Measurements from ENCODE around the gene GNRH2. TPM values are rescaled to one million over a fixed set of nuclear protein-coding genes. Genes with fewer than 3 reads are reported as not detected.

The GNRH2 gene
- total RNA-seq, 1 experiment from 2014 or later, result not detected

DNA sequence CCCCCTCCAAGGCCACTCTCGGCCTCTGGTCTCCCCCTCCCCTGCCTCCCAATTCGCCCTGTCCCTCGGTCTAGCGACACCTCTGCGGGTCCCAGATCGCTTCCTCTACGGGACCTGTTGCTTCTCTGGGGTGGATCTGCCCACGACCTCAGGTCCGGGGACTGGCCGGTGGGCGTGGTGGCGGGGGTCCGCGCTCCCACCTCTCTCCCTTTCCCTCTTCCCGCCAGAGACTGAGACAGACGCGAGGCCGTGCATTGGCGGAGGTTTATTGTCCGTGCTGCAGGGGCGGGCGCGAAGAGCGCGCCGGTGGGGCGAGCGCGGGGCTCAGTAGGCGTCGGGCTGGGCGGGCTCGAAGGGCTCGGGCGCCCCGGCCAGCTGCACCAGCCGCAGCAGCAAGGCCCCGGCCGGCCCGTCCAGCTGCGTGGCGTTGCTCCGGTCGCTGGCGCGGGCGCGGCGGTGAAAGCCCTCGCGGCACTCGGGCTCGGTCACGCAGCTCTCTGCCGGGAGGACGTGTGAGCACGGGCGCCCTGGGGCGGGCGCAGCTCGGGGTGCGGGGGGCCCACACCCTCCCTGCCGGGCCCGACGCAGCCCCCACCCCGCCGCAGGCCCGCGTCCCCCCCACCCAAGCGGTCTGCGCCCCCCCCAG is 39.0 kb downstream of the GNRH2 start:
- Mint-ChIP-seq H3K27me3 (ENCODE audit: insufficient read depth, unreplicated experiment) (peaks cover 5% of the 10 kb centered on the region), H3K9me3 (ENCODE audit: unreplicated experiment) (no peaks in the 10 kb centered on the region), H3K4me1 (ENCODE audit: low read depth, unreplicated experiment) (no peaks in the 10 kb centered on the region), H3K36me3 (ENCODE audit: insufficient read depth, unreplicated experiment) (no peaks in the 10 kb centered on the region), H3K4me3 (ENCODE audit: unreplicated experiment) (peak overlapping the region; percentile 58), H3K27ac (ENCODE audit: unreplicated experiment) (no peak overlapping the region)
- CTCF ChIA-PET, result no interaction called here
- POLR2A ChIA-PET, result no interaction called here
- TF ChIP-seq, protein P1, sequence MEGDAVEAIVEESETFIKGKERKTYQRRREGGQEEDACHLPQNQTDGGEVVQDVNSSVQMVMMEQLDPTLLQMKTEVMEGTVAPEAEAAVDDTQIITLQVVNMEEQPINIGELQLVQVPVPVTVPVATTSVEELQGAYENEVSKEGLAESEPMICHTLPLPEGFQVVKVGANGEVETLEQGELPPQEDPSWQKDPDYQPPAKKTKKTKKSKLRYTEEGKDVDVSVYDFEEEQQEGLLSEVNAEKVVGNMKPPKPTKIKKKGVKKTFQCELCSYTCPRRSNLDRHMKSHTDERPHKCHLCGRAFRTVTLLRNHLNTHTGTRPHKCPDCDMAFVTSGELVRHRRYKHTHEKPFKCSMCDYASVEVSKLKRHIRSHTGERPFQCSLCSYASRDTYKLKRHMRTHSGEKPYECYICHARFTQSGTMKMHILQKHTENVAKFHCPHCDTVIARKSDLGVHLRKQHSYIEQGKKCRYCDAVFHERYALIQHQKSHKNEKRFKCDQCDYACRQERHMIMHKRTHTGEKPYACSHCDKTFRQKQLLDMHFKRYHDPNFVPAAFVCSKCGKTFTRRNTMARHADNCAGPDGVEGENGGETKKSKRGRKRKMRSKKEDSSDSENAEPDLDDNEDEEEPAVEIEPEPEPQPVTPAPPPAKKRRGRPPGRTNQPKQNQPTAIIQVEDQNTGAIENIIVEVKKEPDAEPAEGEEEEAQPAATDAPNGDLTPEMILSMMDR (IDR thresholded peaks at IDR 0.05; ENCODE audit: insufficient read depth in 1 of 2, low read depth in 1 of 2, low read length in 1 of 2, severe bottlenecking in 1 of 2, unreplicated experiment in 1 of 2), result no peak
- Histone ChIP-seq H3K36me3 (ENCODE audit: control insufficient read depth, insufficient read depth, low read length) (no peaks in the 10 kb centered on the region), H3K9me3 (no peaks in the 10 kb centered on the region), H3K4me1 (0 out of 2 replicates have a peak, but pooled peaks cover 4% of the 10 kb centered on the region), H3K4me3 (ENCODE audit: low read depth, low read length) (peak overlapping the region; percentile 49), H3K27me3 (replicated peaks; ENCODE audit: control insufficient read depth, insufficient read depth, low read length) (no peaks in the 10 kb centered on the region; the same call in 1 of the 2 replicates)
- DNase-seq, result peak in 1 of 2 experiments; percentile 39
- no TSS peak for BruUV-seq (replicated peaks)
- intact Hi-C loops (cut with micrococcal nuclease; ENCODE audit: unreplicated experiment), result no loop called here

DNA sequence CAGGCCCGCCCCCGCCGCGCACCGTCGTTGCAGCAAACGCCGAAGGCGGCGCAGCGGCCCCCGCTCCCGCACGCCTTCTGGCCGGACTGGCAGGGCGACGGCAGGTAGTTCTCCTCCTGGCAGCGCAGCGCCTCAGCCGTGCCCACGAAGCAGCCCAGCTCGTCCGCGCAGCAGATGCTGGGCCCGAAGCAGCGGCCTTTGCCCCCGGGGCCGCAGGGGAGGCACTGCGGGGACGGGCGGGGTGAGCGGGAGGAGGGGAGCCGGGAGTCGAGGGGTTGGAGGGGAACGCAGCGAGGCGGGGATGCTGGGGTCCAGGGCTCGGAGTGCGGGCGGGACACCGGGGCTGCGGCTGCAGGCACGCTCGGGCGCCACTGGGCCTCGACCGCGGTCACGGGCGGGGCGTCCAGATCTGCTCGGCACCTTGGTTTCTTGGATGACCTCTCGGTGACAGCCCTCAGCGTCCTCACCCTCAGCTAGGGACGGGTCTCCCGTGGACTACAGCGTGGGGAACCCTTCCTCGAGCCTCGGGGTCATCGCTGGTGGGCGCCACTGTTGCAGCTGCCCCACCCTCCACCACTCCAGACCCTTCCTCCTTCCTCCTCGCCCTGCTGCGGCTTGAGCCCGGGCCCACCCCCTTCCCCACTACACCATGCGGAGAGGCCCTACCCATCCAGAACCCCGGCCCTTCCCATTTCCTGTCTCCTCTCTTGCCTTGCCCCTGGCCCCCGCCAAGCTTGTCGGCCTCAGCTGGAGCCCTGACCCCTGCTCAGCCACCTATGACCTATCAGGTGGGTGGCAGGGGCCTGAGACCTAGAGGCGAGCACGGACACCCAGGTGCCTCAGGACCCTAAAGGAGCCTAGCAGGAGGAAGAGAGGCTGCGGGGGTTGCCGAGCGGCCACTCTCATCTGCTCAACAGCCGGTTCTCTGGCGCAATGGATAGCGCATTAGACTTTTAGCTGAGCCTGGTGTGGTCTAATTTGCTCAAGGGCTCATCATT is 39.8 kb downstream of the GNRH2 start:
- Mint-ChIP-seq H3K4me3 (ENCODE audit: unreplicated experiment) (peak overlapping the region; percentile 51), H3K27me3 (ENCODE audit: insufficient read depth, unreplicated experiment) (peaks cover 5% of the 10 kb centered on the region), H3K27ac (ENCODE audit: unreplicated experiment) (no peak overlapping the region), H3K9me3 (ENCODE audit: unreplicated experiment) (no peaks in the 10 kb centered on the region), H3K4me1 (ENCODE audit: low read depth, unreplicated experiment) (no peaks in the 10 kb centered on the region), H3K36me3 (ENCODE audit: insufficient read depth, unreplicated experiment) (no peaks in the 10 kb centered on the region)
- H3K9me3 ChIP-seq, result no peaks in the 10 kb centered on the region
- BruUV-seq (replicated peaks), result no TSS peak
- POLR2A ChIA-PET, result no interaction called here
- H3K4me3 ChIP-seq (ENCODE audit: low read depth, low read length), result peak overlapping the region; percentile 49
- H3K27me3 ChIP-seq (replicated peaks; ENCODE audit: control insufficient read depth, insufficient read depth, low read length), result no peaks in the 10 kb centered on the region; the same call in 1 of the 2 replicates
- 0 out of 2 replicates have a peak, but pooled peaks cover 4% of the 10 kb centered on the region for H3K4me1 ChIP-seq
- no peaks in the 10 kb centered on the region for H3K36me3 ChIP-seq (ENCODE audit: control insufficient read depth, insufficient read depth, low read length)
- intact Hi-C loops (cut with micrococcal nuclease; ENCODE audit: unreplicated experiment), result no loop called here
- TF ChIP-seq, protein P1 (IDR thresholded peaks at IDR 0.05; ENCODE audit: insufficient read depth in 1 of 2, low read depth in 1 of 2, low read length in 1 of 2, severe bottlenecking in 1 of 2, unreplicated experiment in 1 of 2), result no peak
- no peak for DNase-seq
- CTCF ChIA-PET, result no interaction called here

DNA sequence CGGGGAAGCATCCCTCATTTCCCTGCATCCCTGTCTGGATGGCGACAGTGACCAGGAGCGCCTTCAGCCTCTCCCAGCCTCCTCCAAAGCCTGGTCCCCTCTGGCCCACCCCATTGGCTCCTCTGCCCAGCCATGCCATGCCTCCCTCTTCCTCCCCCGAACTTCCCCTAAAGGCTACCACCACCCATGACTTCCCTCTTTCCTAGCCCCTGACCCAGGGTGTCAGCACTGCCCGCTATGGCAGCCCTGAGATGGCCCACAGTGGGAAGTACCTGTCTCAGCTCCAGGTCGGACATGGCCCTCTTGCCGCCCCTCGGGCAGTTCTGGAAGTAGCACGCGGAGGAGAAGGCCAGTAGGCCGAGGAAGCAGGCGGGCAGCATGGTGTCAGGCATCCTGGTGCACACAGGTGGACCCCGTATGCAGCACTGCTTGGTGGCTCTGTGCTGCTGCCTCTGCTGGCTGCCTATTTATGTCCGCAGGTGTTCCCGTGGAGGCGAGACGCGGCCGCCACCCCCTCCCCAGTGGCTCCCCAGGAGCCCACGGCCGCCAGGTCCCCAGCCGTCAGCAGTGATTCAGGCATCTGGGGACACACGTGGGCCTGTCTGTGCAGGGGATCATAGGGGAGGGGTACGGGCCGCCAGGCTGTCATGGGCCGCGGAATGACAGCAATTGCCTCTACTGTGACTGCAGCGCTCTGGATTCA is 41.0 kb downstream of the GNRH2 start, which contains the start of gene AVP:
TSS of gene AVP (minus strand) at position 442 of the 703 bp plus-strand sequence. CDS start at position 392, 50 bp downstream.
- Mint-ChIP-seq H3K9me3 (ENCODE audit: unreplicated experiment) (no peaks in the 10 kb centered on the region), H3K27ac (ENCODE audit: unreplicated experiment) (no peak within 1 kb of the TSS), H3K27me3 (ENCODE audit: insufficient read depth, unreplicated experiment) (peaks cover 5% of the 10 kb centered on the region), H3K36me3 (ENCODE audit: insufficient read depth, unreplicated experiment) (no peaks in the 10 kb centered on the region), H3K4me3 (ENCODE audit: unreplicated experiment) (peak within 1 kb of the TSS; percentile 51), H3K4me1 (ENCODE audit: low read depth, unreplicated experiment) (no peaks in the 10 kb centered on the region)
- Histone ChIP-seq H3K4me1 (0 out of 2 replicates have a peak, but pooled peaks cover 4% of the 10 kb centered on the region), H3K27me3 (replicated peaks; ENCODE audit: control insufficient read depth, insufficient read depth, low read length) (no peaks in the 10 kb centered on the region; the same call in 1 of the 2 replicates), H3K4me3 (ENCODE audit: low read depth, low read length) (no peak within 1 kb of the TSS), H3K36me3 (ENCODE audit: control insufficient read depth, insufficient read depth, low read length) (no peaks in the 10 kb centered on the region), H3K9me3 (no peaks in the 10 kb centered on the region)
- POLR2A ChIA-PET, result no interaction called here
- BruUV-seq (replicated peaks), result no TSS peak
- TF ChIP-seq, protein P1 (IDR thresholded peaks at IDR 0.05; ENCODE audit: insufficient read depth in 1 of 2, low read depth in 1 of 2, low read length in 1 of 2, severe bottlenecking in 1 of 2, unreplicated experiment in 1 of 2), result no peak
- no peak for DNase-seq
- intact Hi-C loops (cut with micrococcal nuclease; ENCODE audit: unreplicated experiment), result no loop called here
- CTCF ChIA-PET, result no interaction called here

Measured in Caco-2 (cell line).